Prostate gland (tissue), 2 donors: ENCODE measurements around the gene FBXO9.

Source experiments
- POLR2AphosphoS5 ChIP-seq: sonication (generic); formaldehyde crosslinking; IDR thresholded peaks from one replicate; pipeline ENCODE4 v1.6.1; 2017; ENCODE audit warnings: antibody characterized with exemption
- TF ChIP-seq, protein P1 (sequence below), 4 experiments: fragments of 200-600 bp in 2 of 4; fragments of 450-650 bp in 2 of 4; sonication (generic) in 2 of 4; IDR thresholded peaks; 1 replicate in 3 of 4; 2 replicates in 1 of 4; pipeline ENCODE4 v1.5.1; 2016 to 2019; ENCODE audit warnings: antibody characterized with exemption in 4 of 4, mild to moderate bottlenecking in 2 of 4, moderate library complexity in 2 of 4

- TF ChIP-seq, protein P1, sequence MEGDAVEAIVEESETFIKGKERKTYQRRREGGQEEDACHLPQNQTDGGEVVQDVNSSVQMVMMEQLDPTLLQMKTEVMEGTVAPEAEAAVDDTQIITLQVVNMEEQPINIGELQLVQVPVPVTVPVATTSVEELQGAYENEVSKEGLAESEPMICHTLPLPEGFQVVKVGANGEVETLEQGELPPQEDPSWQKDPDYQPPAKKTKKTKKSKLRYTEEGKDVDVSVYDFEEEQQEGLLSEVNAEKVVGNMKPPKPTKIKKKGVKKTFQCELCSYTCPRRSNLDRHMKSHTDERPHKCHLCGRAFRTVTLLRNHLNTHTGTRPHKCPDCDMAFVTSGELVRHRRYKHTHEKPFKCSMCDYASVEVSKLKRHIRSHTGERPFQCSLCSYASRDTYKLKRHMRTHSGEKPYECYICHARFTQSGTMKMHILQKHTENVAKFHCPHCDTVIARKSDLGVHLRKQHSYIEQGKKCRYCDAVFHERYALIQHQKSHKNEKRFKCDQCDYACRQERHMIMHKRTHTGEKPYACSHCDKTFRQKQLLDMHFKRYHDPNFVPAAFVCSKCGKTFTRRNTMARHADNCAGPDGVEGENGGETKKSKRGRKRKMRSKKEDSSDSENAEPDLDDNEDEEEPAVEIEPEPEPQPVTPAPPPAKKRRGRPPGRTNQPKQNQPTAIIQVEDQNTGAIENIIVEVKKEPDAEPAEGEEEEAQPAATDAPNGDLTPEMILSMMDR (IDR thresholded peaks at IDR 0.05), result no peak
- no peak for TF ChIP-seq POLR2AphosphoS5
Measured at GRCh38 chr6:53044071-53044470, 21.1 kb upstream of the FBXO9 start.
